Astrocyte (in vitro differentiated cells and primary cell): ENCODE results near the gene RFESD.

Experiments used
- EZH2 ChIP-seq: IDR thresholded peaks from 2 replicates; pipeline ENCODE4 v1.6.1; 2012; ENCODE audit warnings: mild to moderate bottlenecking, low read length, inconsistent platforms; ENCODE audit not compliant: insufficient read depth
- TF ChIP-seq, protein P1 (sequence below): IDR thresholded peaks from 2 replicates; pipeline ENCODE4 v1.5.1; 2011; ENCODE audit warnings: low read depth, mild to moderate bottlenecking, inconsistent platforms, low read length, moderate library complexity; ENCODE audit not compliant: insufficient read depth

DNA sequence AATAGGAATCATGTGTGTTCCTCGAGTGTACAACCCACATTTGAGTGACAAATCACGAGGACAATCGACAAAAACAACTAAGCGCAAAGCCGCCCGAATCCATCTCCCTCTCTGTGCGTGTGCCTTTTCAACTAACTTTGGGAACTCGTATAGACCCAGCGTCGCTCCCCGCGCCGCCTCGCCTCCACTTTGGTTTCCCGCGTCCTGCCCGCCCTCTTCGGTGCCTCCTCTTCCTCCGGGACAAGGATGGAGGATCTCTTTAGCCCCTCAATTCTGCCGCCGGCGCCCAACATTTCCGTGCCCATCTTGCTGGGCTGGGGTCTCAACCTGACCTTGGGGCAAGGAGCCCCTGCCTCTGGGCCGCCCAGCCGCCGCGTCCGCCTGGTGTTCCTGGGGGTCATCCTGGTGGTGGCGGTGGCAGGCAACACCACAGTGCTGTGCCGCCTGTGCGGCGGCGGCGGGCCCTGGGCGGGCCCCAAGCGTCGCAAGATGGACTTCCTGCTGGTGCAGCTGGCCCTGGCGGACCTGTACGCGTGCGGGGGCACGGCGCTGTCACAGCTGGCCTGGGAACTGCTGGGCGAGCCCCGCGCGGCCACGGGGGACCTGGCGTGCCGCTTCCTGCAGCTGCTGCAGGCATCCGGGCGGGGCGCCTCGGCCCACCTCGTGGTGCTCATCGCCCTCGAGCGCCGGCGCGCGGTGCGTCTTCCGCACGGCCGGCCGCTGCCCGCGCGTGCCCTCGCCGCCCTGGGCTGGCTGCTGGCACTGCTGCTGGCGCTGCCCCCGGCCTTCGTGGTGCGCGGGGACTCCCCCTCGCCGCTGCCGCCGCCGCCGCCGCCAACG, 26.3 kb upstream of the RFESD start, which contains the start of gene GPR150:
- TF ChIP-seq, protein P1, sequence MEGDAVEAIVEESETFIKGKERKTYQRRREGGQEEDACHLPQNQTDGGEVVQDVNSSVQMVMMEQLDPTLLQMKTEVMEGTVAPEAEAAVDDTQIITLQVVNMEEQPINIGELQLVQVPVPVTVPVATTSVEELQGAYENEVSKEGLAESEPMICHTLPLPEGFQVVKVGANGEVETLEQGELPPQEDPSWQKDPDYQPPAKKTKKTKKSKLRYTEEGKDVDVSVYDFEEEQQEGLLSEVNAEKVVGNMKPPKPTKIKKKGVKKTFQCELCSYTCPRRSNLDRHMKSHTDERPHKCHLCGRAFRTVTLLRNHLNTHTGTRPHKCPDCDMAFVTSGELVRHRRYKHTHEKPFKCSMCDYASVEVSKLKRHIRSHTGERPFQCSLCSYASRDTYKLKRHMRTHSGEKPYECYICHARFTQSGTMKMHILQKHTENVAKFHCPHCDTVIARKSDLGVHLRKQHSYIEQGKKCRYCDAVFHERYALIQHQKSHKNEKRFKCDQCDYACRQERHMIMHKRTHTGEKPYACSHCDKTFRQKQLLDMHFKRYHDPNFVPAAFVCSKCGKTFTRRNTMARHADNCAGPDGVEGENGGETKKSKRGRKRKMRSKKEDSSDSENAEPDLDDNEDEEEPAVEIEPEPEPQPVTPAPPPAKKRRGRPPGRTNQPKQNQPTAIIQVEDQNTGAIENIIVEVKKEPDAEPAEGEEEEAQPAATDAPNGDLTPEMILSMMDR, result no peak
- TF ChIP-seq EZH2, result no peak
